ENCODE measurements around the gene ABL1. TPM values are rescaled to one million over a fixed set of nuclear protein-coding genes. Genes with fewer than 3 reads are reported as not detected.

The ABL1 gene
- total RNA-seq, 2 experiments from 2014 or later: 33.5 to 37.3 TPM

DNA sequence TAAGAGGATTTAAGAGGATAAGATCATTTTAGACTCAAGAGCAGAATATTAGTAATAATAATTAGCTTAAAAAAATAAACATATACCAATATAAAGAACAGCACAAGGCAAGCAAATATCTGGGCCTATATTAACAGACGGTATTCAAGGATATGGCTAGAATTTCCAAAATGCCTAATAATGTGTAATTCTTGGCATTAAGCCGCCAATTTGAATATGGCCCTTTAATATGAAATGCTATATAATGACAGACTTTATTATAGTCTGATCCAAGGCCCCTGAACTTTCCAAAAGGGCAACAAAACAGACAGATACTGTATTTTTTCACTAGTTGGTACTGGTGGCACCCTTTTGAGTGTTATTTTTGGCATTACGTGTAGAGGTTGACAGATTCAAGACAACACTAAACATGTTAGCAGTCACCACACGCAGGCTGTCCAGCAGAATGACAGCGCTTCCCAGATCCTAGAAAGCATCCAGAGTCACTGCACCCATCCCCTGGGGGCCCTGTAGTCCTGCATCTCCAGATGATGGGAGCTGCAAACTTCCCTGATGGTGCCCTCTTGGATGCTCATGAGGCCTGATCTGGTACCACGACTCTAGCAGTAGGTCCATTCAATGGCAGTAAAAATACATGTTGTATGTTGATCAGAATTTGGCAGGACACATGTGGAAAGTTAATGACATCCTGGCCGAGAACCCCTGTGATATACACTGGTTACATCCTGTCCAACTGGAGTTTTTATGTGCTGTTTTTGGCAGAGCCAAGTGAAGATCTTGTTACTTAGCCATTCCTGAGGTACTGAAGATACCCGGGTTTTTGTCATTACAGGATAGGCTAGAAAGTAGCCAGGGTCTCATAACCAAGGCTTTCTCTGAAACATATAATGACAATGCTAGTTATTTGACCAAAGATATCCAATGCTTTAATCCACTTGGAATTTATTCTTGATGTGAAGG, 1.7 kb upstream of the ABL1 start:
- Mint-ChIP-seq H3K9me3 (peaks cover 4% of the 10 kb centered on the region), H3K36me3 (ENCODE audit: low read depth) (peaks cover 6% of the 10 kb centered on the region), H3K4me3 (no peak overlapping the region), H3K27ac (no peak overlapping the region), H3K4me1 (peaks cover 24% of the 10 kb centered on the region), H3K27me3 (no peaks in the 10 kb centered on the region)
- CTCF ChIA-PET: no interaction called here
- no peak for DNase-seq
- POLR2A ChIA-PET: no interaction called here

DNA sequence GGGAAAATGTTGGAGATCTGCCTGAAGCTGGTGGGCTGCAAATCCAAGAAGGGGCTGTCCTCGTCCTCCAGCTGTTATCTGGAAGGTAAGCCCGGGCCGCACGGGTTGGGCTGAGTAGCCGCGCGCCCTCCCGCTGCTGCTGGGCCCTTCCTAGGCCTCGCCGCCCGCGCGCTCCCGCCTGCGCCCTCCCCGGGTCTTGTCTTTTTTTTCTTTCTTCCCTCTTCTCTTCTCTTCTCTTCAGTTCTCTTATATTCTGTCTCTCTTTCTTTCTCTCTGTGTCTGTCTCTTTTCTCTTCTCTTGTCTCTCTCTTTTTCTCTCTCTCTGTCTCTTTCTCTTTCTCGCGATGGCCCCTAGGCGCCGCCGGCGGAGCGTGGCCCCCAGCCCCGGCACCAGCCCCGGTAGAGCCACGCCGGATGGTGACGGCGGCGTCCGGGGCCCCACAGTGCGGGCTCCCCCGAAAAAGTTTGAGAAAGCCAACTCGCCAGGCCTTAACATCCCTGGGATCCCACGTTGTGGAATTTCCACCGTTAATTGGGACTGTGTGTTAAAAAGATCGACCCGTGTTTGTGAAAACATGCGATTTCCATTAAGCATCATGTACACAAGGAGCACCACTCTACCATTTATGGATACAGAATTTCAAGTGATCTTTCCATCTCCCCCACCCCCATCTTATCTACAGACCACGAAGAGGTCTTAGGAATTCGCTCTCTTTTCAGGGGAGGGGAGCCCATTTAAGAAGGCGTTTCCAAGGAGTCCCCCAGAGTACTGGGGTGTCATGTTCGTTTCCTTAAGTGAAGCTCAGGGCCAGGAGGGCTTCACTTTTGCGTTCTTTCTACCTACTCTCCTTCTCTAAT, 616 bp downstream of the ABL1 start:
- ChIA-PET CTCF (interaction anchor here (0.7 to 1.2 kb wide), 2 partner anchors 21 to 23 kb away, joined by 3 to 4 read pairs; no protein-coding TSS in a partner anchor), POLR2A (no interaction called here)
- peak; percentile 23 for DNase-seq
- Mint-ChIP-seq H3K4me3 (peak overlapping the region; percentile 97), H3K9me3 (no peaks in the 10 kb centered on the region), H3K27ac (peak overlapping the region; percentile 98), H3K27me3 (no peaks in the 10 kb centered on the region), H3K4me1 (peaks cover 24% of the 10 kb centered on the region), H3K36me3 (ENCODE audit: low read depth) (peaks cover 1% of the 10 kb centered on the region)

DNA sequence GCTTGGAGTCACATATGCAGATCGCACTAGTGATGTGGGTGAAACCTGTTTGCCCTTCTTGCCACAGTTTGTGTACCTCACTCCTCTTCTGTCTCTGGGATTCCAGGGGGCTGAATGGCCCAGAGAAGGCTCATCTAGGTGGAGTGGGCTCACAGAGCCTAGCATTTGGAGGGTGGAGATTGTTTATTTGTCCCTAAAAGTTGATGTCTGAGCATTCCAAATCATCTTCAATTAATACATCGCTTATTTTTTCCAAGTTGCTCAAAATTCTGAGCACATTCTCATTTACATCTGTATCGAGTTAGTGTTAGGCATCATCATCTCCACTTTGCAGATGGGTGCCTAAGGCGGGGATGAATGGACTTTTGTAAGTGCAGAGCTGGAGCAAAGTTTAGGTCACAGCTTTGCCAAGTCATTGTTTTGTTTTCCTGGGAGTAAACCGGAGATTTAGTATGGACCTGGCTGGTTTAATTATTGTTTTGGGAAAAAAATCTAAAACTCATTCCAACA, 2.0 kb downstream of the ABL1 start:
- Mint-ChIP-seq H3K27ac (no peak overlapping the region), H3K36me3 (ENCODE audit: low read depth) (peaks cover 1% of the 10 kb centered on the region), H3K4me3 (peak overlapping the region; percentile 59), H3K27me3 (no peaks in the 10 kb centered on the region), H3K9me3 (no peaks in the 10 kb centered on the region), H3K4me1 (peaks cover 24% of the 10 kb centered on the region)
- ChIA-PET POLR2A (no interaction called here), CTCF (interaction anchor here (0.8 kb wide), 2 partner anchors 8 to 12 kb away, joined by 3 read pairs; no protein-coding TSS in a partner anchor)
- no peak for DNase-seq

- POLR2A ChIA-PET: no interaction called here
- Mint-ChIP-seq H3K4me3 (no peak overlapping the region), H3K4me1 (peaks cover 24% of the 10 kb centered on the region), H3K27ac (no peak overlapping the region), H3K36me3 (ENCODE audit: low read depth) (peaks cover 1% of the 10 kb centered on the region), H3K9me3 (no peaks in the 10 kb centered on the region), H3K27me3 (no peaks in the 10 kb centered on the region)
- no peak for DNase-seq
- CTCF ChIA-PET: interaction anchor here (1.6 kb wide), 1 partner anchor 137 kb away, joined by 5 read pairs; no protein-coding TSS in a partner anchor
These were observed 2.6 kb downstream of the ABL1 start for GRCh38 chr9:130837643-130838042.

DNA sequence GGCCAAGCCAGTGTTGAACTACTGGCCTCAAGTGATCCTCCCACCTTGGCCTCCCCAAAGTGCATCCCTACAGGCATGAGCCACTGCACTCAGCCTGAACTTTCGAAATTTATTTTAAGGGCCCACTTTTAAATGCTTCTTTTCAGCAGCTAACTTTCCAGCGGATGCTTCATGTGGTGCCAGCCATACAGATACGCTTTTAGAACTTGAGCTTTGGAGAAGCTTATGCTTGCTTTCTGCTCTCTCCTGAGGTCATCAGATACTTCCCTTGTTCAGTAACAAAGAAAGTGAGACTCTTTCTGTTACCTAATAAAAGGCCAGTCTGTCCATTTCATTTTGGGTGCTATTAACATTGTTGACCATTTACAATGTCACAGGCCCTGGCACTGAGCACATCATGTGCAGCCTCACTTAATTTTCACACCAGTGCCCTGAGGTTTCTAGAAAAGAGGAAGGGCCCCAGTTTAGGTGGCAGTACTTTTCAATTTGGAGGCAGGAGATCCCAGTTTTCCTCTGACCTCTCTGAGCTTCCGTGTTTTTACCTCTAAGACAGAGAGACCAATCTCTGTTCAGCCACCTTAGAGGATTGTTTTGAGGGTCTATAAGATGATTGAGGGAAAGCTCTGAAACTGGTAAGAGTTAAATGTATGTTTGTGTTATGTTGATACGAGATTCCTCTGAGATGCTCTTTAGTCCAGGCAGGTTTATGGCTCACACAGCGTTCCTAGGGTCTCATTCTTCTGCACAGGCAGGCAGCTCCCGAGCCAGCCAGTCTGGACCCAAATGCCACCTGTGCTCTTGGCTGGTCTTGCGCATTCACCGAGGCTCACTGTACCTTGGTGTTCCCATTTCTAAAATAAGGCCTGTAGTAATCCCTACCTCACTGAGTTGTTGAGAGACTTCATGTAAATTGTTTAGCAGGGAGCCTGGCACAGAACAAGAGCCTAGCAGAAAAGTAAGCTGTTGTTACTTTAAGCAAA, 4.4 kb downstream of the ABL1 start:
- no peak overlapping the region for H3K4me3 Mint-ChIP-seq
- peaks cover 30% of the 10 kb centered on the region for H3K4me1 Mint-ChIP-seq
- H3K9me3 Mint-ChIP-seq: no peaks in the 10 kb centered on the region
- peaks cover 1% of the 10 kb centered on the region for H3K36me3 Mint-ChIP-seq (ENCODE audit: low read depth)
- no peak overlapping the region for H3K27ac Mint-ChIP-seq
- H3K27me3 Mint-ChIP-seq: no peaks in the 10 kb centered on the region
- no peak for DNase-seq
- ChIA-PET CTCF (interaction anchor here (1.6 kb wide), 1 partner anchor 138 kb away, joined by 5 read pairs; no protein-coding TSS in a partner anchor), POLR2A (no interaction called here)

DNA sequence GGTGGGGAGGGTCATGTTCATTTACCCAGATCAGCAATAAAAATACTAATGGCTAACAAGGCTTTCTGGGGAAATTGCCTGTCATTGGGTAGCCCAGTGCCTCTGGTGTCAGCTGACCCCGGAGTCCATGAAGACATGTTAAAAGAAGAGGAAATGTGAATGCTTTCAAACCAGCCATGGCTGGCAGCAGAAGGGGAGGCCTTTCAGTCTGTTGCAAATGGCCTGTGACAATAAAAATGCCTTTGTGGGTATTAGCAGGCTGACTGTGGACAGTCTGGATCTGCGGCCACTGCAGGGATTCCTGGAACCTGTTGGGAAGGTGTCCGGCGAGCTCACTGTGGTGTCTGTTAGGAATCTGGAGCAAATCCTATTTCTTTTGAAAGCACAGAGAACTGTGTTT, 7.5 kb downstream of the ABL1 start:
- Mint-ChIP-seq H3K27me3 (no peaks in the 10 kb centered on the region), H3K4me3 (no peak overlapping the region), H3K9me3 (no peaks in the 10 kb centered on the region), H3K4me1 (peaks cover 13% of the 10 kb centered on the region), H3K36me3 (ENCODE audit: low read depth) (no peaks in the 10 kb centered on the region), H3K27ac (no peak overlapping the region)
- ChIA-PET CTCF (interaction anchor here (0.6 kb wide), 2 partner anchors 205 to 969 kb away, joined by 3 read pairs; no protein-coding TSS in a partner anchor), POLR2A (no interaction called here)
- no peak for DNase-seq

DNA sequence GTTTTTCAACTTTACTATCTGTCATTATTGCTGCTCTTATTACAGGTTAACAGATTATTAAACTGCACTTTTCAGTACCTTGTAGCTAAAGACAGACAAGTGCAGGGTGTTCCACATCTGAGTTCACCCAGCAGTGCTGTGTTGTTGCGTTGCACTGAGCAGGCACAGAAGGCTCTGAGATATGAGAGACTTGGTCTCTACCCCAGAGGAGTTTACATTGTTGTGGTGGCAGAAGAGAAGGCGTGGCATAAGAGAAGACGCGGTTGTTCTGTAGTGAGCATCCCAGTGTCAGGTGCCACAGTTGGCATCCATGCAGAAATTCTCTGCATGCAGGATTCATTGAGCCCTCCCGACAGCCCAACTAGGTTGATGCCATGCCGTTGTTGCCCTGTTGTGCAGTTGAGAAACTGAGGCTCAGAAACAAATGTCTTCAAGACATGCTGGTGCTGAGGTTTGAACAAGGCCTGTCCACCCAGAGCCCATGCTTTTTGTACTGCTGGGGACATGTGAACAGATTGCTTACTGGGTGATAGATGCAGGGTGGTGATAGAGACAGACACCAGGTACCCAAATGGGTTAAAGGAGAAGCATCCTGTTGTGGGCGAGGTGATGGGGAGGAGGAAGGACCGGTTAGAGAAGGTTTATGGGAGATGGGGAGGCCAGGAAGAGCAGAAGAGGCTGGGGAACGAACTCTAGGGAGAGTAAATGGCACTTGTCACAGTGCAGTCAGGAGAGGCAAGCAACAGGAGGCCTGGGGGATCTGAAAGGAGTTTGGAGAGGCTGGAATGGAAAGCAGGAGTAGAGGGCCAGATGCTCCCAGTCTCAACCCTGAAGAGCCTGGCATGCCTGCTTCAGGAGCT, 8.2 kb downstream of the ABL1 start:
- Mint-ChIP-seq H3K27me3 (no peaks in the 10 kb centered on the region), H3K4me3 (no peak overlapping the region), H3K36me3 (ENCODE audit: low read depth) (no peaks in the 10 kb centered on the region), H3K27ac (no peak overlapping the region), H3K9me3 (no peaks in the 10 kb centered on the region), H3K4me1 (peaks cover 13% of the 10 kb centered on the region)
- CTCF ChIA-PET: interaction anchor here (0.6 kb wide), 1 partner anchor 204 kb away, joined by 3 read pairs; no protein-coding TSS in a partner anchor
- POLR2A ChIA-PET: no interaction called here
- no peak for DNase-seq

GRCh38 chr9:130844044-130844451, 9.0 kb downstream of the ABL1 start:
- Mint-ChIP-seq H3K27me3 (no peaks in the 10 kb centered on the region), H3K9me3 (no peaks in the 10 kb centered on the region), H3K4me1 (peaks cover 13% of the 10 kb centered on the region), H3K27ac (no peak overlapping the region), H3K4me3 (no peak overlapping the region), H3K36me3 (ENCODE audit: low read depth) (no peaks in the 10 kb centered on the region)
- CTCF ChIA-PET: no interaction called here
- POLR2A ChIA-PET: no interaction called here
- DNase-seq: no peak

DNA sequence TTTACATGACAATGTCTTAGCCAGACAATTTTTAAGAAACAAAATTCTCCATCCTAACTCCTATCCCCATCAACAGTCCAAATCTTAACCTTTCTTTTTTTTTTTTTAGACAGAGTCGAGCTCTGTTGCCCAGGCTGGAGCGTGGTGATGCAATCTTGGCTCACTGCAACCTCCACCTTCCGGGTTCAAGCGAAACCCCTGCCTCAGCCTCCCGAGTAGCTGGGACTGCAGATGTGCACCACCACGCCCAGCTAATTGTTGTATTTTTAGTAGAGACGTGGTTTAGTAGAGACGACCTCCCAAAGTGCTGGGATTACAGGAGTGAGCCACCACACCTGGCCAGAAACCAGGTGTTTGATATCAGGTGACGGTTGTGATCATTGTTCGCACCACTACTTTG, 10.2 kb downstream of the ABL1 start:
- H3K9me3 Mint-ChIP-seq: no peaks in the 10 kb centered on the region
- ChIA-PET CTCF (interaction anchor here (0.6 to 1.4 kb wide), 2 partner anchors 9 to 397 kb away, joined by 3 to 4 read pairs; no protein-coding TSS in a partner anchor), POLR2A (no interaction called here)
- no peak overlapping the region for H3K27ac Mint-ChIP-seq
- H3K36me3 Mint-ChIP-seq (ENCODE audit: low read depth): no peaks in the 10 kb centered on the region
- no peaks in the 10 kb centered on the region for H3K27me3 Mint-ChIP-seq
- no peak overlapping the region for H3K4me3 Mint-ChIP-seq
- H3K4me1 Mint-ChIP-seq: peaks cover 13% of the 10 kb centered on the region
- DNase-seq: no peak

DNA sequence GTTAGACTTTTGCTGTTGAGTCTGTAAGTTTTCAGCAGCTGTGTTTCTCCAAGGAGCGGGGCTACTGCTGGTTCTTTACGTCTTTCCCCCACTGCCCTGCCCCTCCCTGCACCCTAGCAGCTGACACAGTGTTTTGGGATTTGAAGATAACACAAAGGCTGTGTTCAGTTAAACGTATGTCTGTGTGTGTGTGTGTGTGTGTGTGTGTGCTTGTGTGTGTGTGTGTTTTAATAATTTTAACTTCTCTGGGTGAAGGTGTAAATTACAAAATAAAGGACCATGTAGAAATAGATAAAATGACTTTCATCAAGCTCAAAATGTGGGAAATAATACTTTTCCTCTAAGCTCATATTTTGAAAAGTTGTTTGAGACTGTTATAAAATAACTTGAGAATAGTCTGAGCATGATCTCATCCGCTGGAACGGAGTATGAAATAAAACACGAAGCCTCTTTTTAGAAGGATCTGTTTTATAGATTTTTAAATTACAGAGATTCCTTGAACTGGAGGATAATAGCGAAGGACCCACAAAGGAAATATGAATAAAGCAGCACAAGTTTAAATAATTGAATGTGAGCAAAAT, 10.9 kb downstream of the ABL1 start:
- ChIA-PET CTCF (interaction anchor here (0.6 to 1.4 kb wide), 2 partner anchors 9 to 396 kb away, joined by 3 to 4 read pairs; no protein-coding TSS in a partner anchor), POLR2A (no interaction called here)
- H3K4me1 Mint-ChIP-seq: peaks cover 13% of the 10 kb centered on the region
- H3K4me3 Mint-ChIP-seq: no peak overlapping the region
- no peaks in the 10 kb centered on the region for H3K9me3 Mint-ChIP-seq
- no peaks in the 10 kb centered on the region for H3K36me3 Mint-ChIP-seq (ENCODE audit: low read depth)
- no peak for DNase-seq
- no peak overlapping the region for H3K27ac Mint-ChIP-seq
- no peaks in the 10 kb centered on the region for H3K27me3 Mint-ChIP-seq

Data from activated CD4-positive, alpha-beta T cell treated with anti-CD3 and anti-CD28 coated beads, Interleukin-2, amount 10 ng/mL, durations not matched to agents 7 days and 5 days (primary cell).